ENCODE data around the gene AVPR1A. TPM values are rescaled to one million over a fixed set of nuclear protein-coding genes. Genes with fewer than 3 reads are reported as not detected.

The AVPR1A gene
- total and polyA plus RNA-seq, 2 donors (not counting 1 experiment from before 2014, with no cell fraction given) = not detected

DNA sequence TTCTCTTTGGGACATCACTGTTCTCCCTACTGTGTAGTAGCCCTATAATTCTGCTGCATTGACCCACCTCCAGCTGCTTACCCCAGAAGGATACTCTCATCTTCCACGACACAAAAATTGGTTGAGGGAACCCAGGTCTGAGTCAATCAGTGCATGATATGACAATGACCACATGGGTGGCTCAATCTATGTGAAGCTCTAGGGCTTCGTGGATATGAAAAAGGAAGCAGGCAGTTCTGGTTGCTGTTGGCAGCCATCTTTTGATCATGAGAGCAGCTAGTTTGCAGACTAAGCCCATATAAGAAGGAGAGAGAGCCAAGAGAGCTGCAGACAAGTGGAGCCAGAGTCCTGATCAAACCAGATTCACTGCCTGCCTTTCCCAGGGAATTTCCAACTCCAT, 57.9 kb downstream of the AVPR1A start:
- H3K27me3 Mint-ChIP-seq = peaks cover 8% of the 10 kb centered on the region
- intact Hi-C loops (cut with micrococcal nuclease) = no loop called here
- DNase-seq = no peak
- no peaks in the 10 kb centered on the region for H3K4me1 ChIP-seq (ENCODE audit: control insufficient read depth in 2 of 2, insufficient read depth in 2 of 2, low read length in 2 of 2)
- H3K27me3 ChIP-seq (replicated peaks in 1 of 4; ENCODE audit: control extremely low read depth in 1 of 4, control insufficient read depth in 3 of 4, insufficient read depth in 4 of 4, low read length in 3 of 4) = peaks cover 0 to 3% (median 1%) of the 10 kb centered on the region in 4 experiments
- no peaks in the 10 kb centered on the region for H3K79me2 ChIP-seq (ENCODE audit: control insufficient read depth, insufficient read depth, low read length)
- no peak overlapping the region for H3K9ac ChIP-seq (ENCODE audit: low read length)
- no peak overlapping the region for H3K27ac ChIP-seq (ENCODE audit: low read length in 2 of 2)
- ATAC-seq (ENCODE audit: low read depth) = no peak
- no peak overlapping the region for H3K4me3 ChIP-seq (ENCODE audit: control extremely low read depth in 1 of 5, extremely low read depth in 1 of 5, insufficient read depth in 1 of 5, low read depth in 2 of 5, low read length in 4 of 5)
- TF ChIP-seq EZH2 (IDR thresholded peaks at IDR 0.05; ENCODE audit: borderline replicate concordance, insufficient read depth, low read depth, low read length, poor library complexity, severe bottlenecking) = no peak
- TF ChIP-seq CTCF (IDR thresholded peaks at IDR 0.05) = no peak
- WGBS (ENCODE audit: insufficient coverage) = 50% methylated on average over 1 of the region's 2 CpGs
- H3K4me3 Mint-ChIP-seq = no peak overlapping the region
- no peak overlapping the region for H3K27ac Mint-ChIP-seq
- ChIA-PET CTCF (interaction anchor here (0.7 kb wide), 1 partner anchor 24 kb away, joined by 3 read pairs; no protein-coding TSS in a partner anchor), POLR2A (no interaction called here)
- no peaks in the 10 kb centered on the region for H3K4me1 Mint-ChIP-seq
- no peak overlapping the region for H3K4me2 ChIP-seq (replicated peaks; ENCODE audit: low read depth, low read length, poor library complexity, severe bottlenecking)
- no peaks in the 10 kb centered on the region for H3K9me3 Mint-ChIP-seq (ENCODE audit: insufficient read depth)
- H3K9me3 ChIP-seq (ENCODE audit: control extremely low read depth in 1 of 3, control insufficient read depth in 2 of 3, insufficient read depth in 1 of 3, low read length in 2 of 3) = no peaks in the 10 kb centered on the region
- no peaks in the 10 kb centered on the region for H4K20me1 ChIP-seq (ENCODE audit: control insufficient read depth, insufficient read depth, low read length, poor library complexity, severe bottlenecking)
- H2AFZ ChIP-seq (ENCODE audit: insufficient read depth, low read depth, low read length, poor library complexity, severe bottlenecking) = no peak overlapping the region
- no peaks in the 10 kb centered on the region for H3K36me3 ChIP-seq (replicated peaks in 1 of 2; ENCODE audit: control extremely low read depth in 1 of 2, control insufficient read depth in 1 of 2, extremely low read depth in 1 of 2, insufficient read depth in 2 of 2, low read length in 1 of 2)

Other genes starting within 250 kb of the AVPR1A start
- gene PPM1H, start 216.1 kb downstream of the AVPR1A start, total RNA-seq = not detected in 2 replicates
- gene PPM1H, start 216.1 kb downstream of the AVPR1A start, polyA plus RNA-seq = 0.01 and 0.03 TPM in 2 replicates

Data from B cell (primary cell).